Measurements from ENCODE around the gene FCN3. TPM values are rescaled to one million over a fixed set of nuclear protein-coding genes. Genes with fewer than 3 reads are reported as not detected.

Gene FCN3
- total RNA-seq, 4 donors from 2014 or later = 3.0 to 4.7 (median 4.3) TPM

DNA sequence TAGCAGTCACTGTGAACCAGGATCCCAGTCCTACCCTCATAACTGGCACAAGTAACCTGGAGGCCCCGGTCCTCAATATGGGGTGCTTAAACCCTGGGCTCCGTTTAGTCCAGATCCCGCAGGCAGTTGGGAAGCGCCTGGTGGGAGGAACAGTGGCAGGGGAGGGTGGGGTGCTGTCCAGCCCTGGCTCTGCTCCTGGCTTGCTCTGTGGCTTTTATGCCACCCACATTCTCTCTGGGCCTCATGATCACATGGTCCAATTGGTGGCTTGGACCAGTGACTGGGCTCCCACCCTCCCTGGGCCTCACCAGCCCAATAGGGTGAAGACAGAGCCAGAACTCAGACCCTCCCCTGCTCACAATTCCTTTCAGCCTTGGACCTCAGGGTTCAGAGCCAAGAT lies 5.6 kb upstream of the FCN3 start:
- intact Hi-C loops (cut with DNase I) = no loop called here
- Histone ChIP-seq H3K9me3 (no peaks in the 10 kb centered on the region), H3K4me1 (peaks cover 26 to 70% (median 31%) of the 10 kb centered on the region in 3 donors), H3K27ac (peak overlapping the region; percentile 76 to 85 (median 80)), H3K4me3 (no peak overlapping the region), H3K27me3 (peaks cover 0 to 12% (median 0%) of the 10 kb centered on the region in 4 donors), H3K36me3 (no peaks in the 10 kb centered on the region)
- DNase-seq = no peak
- TF ChIP-seq, protein P1, sequence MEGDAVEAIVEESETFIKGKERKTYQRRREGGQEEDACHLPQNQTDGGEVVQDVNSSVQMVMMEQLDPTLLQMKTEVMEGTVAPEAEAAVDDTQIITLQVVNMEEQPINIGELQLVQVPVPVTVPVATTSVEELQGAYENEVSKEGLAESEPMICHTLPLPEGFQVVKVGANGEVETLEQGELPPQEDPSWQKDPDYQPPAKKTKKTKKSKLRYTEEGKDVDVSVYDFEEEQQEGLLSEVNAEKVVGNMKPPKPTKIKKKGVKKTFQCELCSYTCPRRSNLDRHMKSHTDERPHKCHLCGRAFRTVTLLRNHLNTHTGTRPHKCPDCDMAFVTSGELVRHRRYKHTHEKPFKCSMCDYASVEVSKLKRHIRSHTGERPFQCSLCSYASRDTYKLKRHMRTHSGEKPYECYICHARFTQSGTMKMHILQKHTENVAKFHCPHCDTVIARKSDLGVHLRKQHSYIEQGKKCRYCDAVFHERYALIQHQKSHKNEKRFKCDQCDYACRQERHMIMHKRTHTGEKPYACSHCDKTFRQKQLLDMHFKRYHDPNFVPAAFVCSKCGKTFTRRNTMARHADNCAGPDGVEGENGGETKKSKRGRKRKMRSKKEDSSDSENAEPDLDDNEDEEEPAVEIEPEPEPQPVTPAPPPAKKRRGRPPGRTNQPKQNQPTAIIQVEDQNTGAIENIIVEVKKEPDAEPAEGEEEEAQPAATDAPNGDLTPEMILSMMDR (IDR thresholded peaks at IDR 0.05) = no peak
- TF ChIP-seq POLR2A (IDR thresholded peaks at IDR 0.05) = no peak
- WGBS, 2 donors = no CpG with 5 or more reads among the region's 4 CpGs

DNA sequence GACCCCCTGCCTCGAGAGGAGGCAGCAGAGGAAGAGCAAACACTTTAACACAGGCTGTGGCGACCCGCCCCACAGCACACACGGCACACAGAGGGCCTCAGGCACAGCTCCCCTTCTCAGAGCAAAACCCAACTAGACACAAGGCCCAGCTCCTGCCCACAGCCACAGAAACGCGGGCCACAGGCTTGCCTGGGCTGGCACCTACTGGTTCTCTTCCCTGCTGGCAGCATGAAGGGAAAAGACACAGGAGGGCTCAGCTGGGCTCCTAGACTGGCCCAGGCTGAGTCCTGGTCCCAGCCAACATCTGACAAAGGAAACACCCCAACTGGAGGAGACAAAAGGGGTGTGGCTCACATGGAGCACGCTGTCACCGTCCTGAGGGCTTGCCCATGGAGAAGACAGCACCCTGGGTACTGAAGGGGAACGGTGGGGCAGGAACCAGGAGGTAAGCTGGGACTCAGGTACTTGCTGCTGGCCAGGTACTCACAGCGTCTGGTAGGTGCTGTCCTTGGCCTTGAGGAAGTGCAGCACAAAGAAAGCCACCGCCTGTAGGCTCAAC lies 5.0 kb upstream of the FCN3 start:
- Histone ChIP-seq H3K4me1 (peaks cover 26 to 70% (median 31%) of the 10 kb centered on the region in 3 donors), H3K36me3 (no peaks in the 10 kb centered on the region), H3K4me3 (no peak overlapping the region), H3K27me3 (peaks cover 0 to 12% (median 0%) of the 10 kb centered on the region in 4 donors), H3K27ac (peak overlapping the region; percentile 76 to 85 (median 80)), H3K9me3 (no peaks in the 10 kb centered on the region)
- TF ChIP-seq, protein P1 (IDR thresholded peaks at IDR 0.05) = no peak
- no peak for TF ChIP-seq POLR2A (IDR thresholded peaks at IDR 0.05)
- 33 to 37% methylated on average over 3 to 4 of the region's 11 CpGs for WGBS, 2 donors
- no peak for DNase-seq
- intact Hi-C loops (cut with DNase I) = no loop called here

DNA sequence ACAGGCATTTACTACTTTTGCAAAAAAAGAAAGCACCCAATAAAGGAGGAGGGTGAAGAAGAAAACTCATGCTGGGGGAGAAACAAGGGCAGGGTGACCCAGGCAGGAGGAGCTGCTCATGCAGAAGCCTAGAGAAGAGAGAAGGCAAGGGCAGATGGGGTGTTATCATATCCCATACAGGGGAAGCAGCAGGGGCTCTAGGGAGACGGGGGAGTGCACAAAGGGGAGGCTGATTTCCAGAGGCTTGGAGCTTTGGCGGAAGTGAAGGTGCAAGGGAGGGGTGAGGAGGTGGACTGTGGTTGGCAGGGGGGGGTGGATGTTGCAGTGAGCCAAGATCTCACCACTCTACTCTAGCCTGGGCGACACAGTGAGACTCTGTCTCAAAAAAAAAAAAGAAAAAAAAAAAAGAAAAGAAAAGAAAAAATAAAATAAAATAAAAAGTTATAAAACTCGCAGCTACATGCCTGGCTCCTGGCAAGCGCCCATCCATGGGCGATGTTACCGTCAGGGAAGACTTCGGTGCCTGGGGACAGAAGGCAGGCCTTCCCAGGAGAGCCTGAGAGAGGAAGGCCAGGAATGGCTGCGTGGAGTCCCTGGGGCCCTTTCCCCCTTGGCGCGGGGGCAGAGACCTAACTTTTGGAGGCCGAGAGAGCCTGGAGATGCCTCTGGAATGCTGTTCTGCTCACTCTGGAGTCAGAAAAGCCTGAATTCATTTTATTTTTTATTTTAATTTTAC lies 3.3 kb upstream of the FCN3 start:
- intact Hi-C loops (cut with DNase I) = no loop called here
- WGBS, 2 donors = 35 to 52% methylated on average over 12 of the region's 12 CpGs
- Histone ChIP-seq H3K27me3 (peaks cover 0 to 6% (median 0%) of the 10 kb centered on the region in 4 donors), H3K36me3 (no peaks in the 10 kb centered on the region), H3K27ac (peak overlapping the region in 3 of 4 donors; percentile 43 to 85 (median 82)), H3K4me3 (no peak overlapping the region), H3K9me3 (no peaks in the 10 kb centered on the region), H3K4me1 (peaks cover 31 to 72% (median 32%) of the 10 kb centered on the region in 3 donors)
- no peak for TF ChIP-seq POLR2A (IDR thresholded peaks at IDR 0.05)
- DNase-seq = no peak

DNA sequence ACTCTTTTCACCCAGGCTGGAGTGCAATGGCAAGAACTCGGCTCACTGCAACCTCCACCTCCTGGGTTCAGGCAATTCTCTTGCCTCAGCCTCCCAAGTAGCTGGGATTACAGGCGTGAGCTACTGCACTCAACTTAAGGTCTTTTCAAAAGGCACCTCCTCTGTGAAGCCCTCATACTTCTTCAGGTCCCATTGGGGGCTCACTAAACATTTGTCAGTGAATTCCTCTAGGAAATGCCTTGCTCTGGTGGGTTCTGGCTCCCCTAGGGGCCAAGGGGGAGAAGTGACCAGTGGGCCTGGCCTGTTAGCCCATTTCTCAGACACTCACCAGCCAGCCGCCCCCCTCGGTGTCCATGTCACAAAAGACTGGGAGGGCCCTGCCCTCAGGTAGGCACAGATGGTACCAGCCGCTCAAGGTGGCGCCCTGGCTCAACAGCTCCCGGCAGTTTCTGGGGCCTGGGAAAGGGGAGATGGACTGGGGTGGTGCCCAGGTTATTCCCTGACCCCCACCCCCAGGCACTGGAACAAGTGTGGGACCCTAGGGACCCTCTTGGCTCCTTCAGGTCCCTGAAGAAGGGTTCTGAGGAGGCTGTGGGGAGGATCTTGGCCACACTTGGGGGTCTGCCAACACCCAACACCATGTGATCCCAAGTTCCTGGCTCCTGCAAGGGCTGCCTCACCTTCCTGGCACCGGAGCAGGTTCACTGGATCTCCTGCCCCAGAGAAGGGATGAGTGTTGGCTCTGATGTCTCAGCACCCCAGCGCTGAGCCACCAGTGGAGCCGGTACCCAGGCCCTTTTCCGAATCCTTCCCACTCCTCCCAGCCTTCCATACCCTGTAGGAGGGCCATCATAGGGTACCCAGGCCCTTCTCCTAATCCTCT lies 1.6 kb downstream of the FCN3 start:
- Histone ChIP-seq H3K9me3 (no peaks in the 10 kb centered on the region), H3K4me3 (no peak overlapping the region), H3K27me3 (no peaks in the 10 kb centered on the region), H3K4me1 (peaks cover 22 to 55% (median 27%) of the 10 kb centered on the region in 3 donors), H3K27ac (peak overlapping the region in 2 of 4 donors; percentile 9 to 39), H3K36me3 (no peaks in the 10 kb centered on the region)
- no peak for DNase-seq
- 37 to 72% methylated on average over 6 of the region's 11 CpGs for WGBS, 2 donors
- intact Hi-C loops (cut with DNase I) = no loop called here
- no peak for TF ChIP-seq POLR2A (IDR thresholded peaks at IDR 0.05)
- TF ChIP-seq, protein P1 (IDR thresholded peaks at IDR 0.05) = peak in 1 of 6 experiments; percentile 3

GRCh38 chr1:27372022-27372807 lies 2.4 kb downstream of the FCN3 start:
- intact Hi-C loops (cut with DNase I) = no loop called here
- DNase-seq = no peak
- TF ChIP-seq, protein P1 (IDR thresholded peaks at IDR 0.05) = no peak
- no peak for TF ChIP-seq POLR2A (IDR thresholded peaks at IDR 0.05)
- Histone ChIP-seq H3K27me3 (no peaks in the 10 kb centered on the region), H3K9me3 (no peaks in the 10 kb centered on the region), H3K4me3 (no peak overlapping the region), H3K4me1 (peaks cover 30 to 55% (median 35%) of the 10 kb centered on the region in 3 donors), H3K36me3 (no peaks in the 10 kb centered on the region), H3K27ac (no peak overlapping the region)
- 56 to 68% methylated on average over 18 to 19 of the region's 19 CpGs for WGBS, 2 donors
